ENCODE data around the gene USP37.

GRCh38 chr2:218477247-218477646 lies 90.9 kb downstream of the USP37 start:
- no peak for TF ChIP-seq CTCF (IDR thresholded peaks at IDR 0.05)
- no peak for TF ChIP-seq POLR2A (IDR thresholded peaks at IDR 0.05)
